Esophagus squamous epithelium (tissue), 4 donors: ENCODE results near the gene WNT1.

Source experiments
- POLR2A ChIP-seq, 4 donors: fragments of 450-650 bp; IDR thresholded peaks; one replicate each; pipeline ENCODE4 v1.6.1; 2017; ENCODE audit warnings: antibody characterized with exemption in 4 of 4, mild to moderate bottlenecking in 4 of 4, moderate library complexity in 3 of 4
- TF ChIP-seq, protein P1 (sequence below), 6 experiments: fragments of 450-650 bp in 4 of 6; fragments of 200-600 bp in 2 of 6; sonication (generic) in 2 of 6; IDR thresholded peaks; one replicate each; pipeline ENCODE4 v1.5.1; 2016 to 2019; ENCODE audit warnings: antibody characterized with exemption in 6 of 6, mild to moderate bottlenecking in 4 of 6, moderate library complexity in 4 of 6

DNA sequence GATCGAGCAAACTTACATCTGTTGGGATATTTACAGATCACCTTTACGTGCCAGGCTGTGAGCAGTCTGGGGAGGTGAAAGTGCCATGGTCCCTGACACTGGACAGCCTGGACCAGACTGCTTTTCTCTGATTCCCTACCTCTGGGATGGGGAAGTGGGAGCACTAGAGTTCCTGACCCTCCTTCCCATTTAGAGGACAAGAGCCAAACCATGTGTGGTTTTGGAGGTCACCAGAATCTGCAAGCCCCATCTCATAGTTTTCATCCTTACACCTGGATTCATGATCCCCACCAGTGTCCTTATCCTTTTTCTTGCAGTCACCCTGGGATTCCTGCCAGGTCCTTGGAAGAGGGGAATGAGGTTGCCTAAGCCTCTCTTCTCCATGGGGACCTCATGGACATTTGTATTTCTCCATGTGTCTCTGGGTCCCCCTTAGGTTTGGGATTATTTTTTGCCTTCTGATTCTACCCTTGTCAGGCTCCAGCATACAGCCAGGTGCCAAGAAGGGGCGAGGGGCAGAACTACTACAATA is 5.1 kb upstream of the WNT1 start:
- no peak for TF ChIP-seq POLR2A (IDR thresholded peaks at IDR 0.05)
- TF ChIP-seq, protein P1, sequence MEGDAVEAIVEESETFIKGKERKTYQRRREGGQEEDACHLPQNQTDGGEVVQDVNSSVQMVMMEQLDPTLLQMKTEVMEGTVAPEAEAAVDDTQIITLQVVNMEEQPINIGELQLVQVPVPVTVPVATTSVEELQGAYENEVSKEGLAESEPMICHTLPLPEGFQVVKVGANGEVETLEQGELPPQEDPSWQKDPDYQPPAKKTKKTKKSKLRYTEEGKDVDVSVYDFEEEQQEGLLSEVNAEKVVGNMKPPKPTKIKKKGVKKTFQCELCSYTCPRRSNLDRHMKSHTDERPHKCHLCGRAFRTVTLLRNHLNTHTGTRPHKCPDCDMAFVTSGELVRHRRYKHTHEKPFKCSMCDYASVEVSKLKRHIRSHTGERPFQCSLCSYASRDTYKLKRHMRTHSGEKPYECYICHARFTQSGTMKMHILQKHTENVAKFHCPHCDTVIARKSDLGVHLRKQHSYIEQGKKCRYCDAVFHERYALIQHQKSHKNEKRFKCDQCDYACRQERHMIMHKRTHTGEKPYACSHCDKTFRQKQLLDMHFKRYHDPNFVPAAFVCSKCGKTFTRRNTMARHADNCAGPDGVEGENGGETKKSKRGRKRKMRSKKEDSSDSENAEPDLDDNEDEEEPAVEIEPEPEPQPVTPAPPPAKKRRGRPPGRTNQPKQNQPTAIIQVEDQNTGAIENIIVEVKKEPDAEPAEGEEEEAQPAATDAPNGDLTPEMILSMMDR (IDR thresholded peaks at IDR 0.05): no peak
